GM10248 (cell line): ENCODE measurements around the gene MSN.

Experiments
- CTCF ChIA-PET: fragments of 300-600 bp; sonication (Branson Sonifier 250); formaldehyde crosslinking; extraction: SDS; loops from one replicate; lab custom pipeline; 2021; ENCODE audit warnings: antibody characterized with exemption; lab: Yijun Ruan, JAX
- POLR2A ChIA-PET: fragments of 350-650 bp; sonication (Branson Sonifier 250); formaldehyde crosslinking; extraction: SDS; loops from one replicate; lab custom pipeline; 2020; ENCODE audit warnings: antibody characterized with exemption; lab: Yijun Ruan, JAX
- DNase-seq: peaks from one replicate; pipeline ENCODE4 v3.0.0; 2012; ENCODE audit errors: extremely low spot score
- TF ChIP-seq, protein P1 (sequence below): IDR thresholded peaks from 2 replicates; pipeline ENCODE4 v1.5.1; 2012; ENCODE audit warnings: mild to moderate bottlenecking, low read depth; ENCODE audit errors: extremely low read depth, missing control alignments, control extremely low read depth

Gene MSN

DNA sequence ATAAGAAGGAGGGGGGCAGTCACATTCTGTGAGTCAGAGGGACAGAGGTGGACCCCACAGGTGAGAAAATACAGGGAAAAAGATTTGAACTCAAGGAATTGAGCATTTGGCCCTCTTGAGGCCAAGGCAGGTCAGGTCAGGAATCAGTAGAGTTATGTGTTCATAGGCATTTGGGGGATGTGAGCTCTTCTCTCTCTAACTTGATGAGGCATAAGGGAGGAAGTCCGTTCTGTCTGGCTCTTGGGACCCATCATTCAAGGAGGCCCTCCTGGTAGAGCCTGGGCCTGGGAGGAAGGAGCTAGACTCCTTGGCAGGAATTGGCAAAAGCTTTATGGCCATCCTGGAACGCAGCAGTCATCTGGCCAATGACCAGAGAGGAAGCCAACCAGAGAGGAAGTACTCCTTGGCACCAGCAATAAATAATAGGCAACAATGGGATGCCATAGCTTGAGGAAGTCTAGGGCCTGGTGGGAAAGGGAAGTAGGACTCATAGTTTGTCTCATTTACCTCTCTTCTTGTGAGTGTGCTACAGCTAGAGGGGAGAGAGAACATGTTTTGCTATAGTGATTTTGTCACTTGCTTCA lies 53.0 kb downstream of the MSN start:
- no peak for DNase-seq
- CTCF ChIA-PET = interaction anchor here (0.9 to 4.0 kb wide), 5 partner anchors 15 to 31 kb away, joined by 3 to 26 read pairs (median 4); no protein-coding TSS in a partner anchor
- TF ChIP-seq, protein P1, sequence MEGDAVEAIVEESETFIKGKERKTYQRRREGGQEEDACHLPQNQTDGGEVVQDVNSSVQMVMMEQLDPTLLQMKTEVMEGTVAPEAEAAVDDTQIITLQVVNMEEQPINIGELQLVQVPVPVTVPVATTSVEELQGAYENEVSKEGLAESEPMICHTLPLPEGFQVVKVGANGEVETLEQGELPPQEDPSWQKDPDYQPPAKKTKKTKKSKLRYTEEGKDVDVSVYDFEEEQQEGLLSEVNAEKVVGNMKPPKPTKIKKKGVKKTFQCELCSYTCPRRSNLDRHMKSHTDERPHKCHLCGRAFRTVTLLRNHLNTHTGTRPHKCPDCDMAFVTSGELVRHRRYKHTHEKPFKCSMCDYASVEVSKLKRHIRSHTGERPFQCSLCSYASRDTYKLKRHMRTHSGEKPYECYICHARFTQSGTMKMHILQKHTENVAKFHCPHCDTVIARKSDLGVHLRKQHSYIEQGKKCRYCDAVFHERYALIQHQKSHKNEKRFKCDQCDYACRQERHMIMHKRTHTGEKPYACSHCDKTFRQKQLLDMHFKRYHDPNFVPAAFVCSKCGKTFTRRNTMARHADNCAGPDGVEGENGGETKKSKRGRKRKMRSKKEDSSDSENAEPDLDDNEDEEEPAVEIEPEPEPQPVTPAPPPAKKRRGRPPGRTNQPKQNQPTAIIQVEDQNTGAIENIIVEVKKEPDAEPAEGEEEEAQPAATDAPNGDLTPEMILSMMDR = no peak
- POLR2A ChIA-PET = interaction anchor here (1.0 to 2.2 kb wide), 2 partner anchors 14 to 22 kb away, joined by 3 to 8 read pairs; no protein-coding TSS in a partner anchor

DNA sequence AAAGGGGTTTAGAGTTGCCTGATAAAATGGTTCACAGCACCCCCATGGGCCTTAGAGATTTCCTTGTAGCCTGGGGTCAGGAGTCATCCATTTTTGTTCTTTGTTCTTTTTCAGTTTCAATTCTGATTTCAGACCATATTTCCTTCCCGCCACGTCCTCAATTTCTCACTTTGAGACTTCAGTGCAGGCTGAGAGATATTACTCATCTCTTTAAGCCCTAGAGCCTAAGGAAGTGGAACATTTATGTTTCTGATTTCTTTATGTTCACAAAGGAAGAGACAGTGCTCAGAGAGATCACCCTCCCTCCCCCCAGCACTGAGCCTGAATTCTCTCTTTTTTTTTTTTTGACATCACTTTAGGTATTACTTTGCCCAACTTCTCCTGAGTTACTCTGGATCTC lies 56.3 kb downstream of the MSN start:
- DNase-seq = peak; percentile 25
- ChIA-PET POLR2A (interaction anchor here (1.2 to 1.3 kb wide), 2 partner anchors 14 to 57 kb away, joined by 3 to 5 read pairs; partner anchors contain the start of gene MSN), CTCF (interaction anchor here (1.2 to 4.0 kb wide), 2 partner anchors 19 to 22 kb away, joined by 3 to 26 read pairs; no protein-coding TSS in a partner anchor)
- TF ChIP-seq, protein P1 = no peak

DNA sequence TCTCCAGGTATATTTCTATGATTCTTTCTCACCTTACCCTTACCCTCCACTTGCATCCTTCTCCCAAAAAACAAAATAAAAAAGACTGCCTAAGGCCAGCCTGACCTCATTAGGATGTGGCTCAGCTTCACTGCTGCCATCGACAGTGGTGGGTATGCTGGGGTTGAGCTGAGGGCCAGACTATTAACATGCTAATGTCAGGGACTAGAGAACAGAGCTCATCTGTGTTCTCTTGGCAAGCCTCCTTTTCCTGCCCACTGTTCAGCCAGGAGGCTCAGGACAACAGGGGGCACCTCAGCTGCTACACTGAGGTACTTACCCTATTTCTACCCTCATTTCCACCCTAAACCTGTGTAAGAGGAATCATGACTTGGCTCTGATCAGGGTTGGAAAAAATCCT lies 59.3 kb downstream of the MSN start:
- TF ChIP-seq, protein P1 = no peak
- DNase-seq = no peak
- POLR2A ChIA-PET = no interaction called here
- CTCF ChIA-PET = interaction anchor here (1.6 to 2.1 kb wide), 3 partner anchors 9 to 53 kb away, joined by 5 to 9 read pairs (median 5); no protein-coding TSS in a partner anchor

DNA sequence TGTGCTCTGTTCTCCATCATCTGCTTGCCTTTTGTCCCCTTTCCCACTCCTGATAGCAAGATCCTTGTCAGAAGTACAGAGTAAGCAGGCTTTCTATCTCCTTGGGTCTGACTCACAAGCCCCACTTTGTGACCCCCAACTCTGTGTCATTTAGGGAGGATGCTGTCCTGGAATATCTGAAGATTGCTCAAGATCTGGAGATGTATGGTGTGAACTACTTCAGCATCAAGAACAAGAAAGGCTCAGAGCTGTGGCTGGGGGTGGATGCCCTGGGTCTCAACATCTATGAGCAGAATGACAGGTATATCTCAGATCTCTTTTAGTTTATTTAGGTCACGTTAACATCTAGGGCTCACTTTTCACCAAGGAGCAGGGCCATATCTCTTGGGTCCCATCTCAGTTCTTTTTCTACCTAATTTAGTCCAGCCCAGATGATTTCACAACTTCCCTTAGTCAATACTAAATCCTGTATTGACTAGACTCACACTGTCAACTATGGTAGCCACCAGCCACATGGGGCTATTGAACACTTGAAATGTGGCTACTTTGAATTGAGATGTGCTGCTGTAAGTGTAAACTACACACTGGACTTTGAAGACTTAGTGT lies 64.3 kb downstream of the MSN start:
- ChIA-PET POLR2A (no interaction called here), CTCF (interaction anchor here (1.2 to 1.4 kb wide), 2 partner anchors 24 to 254 kb away, joined by 3 read pairs; no protein-coding TSS in a partner anchor)
- TF ChIP-seq, protein P1 = no peak
- no peak for DNase-seq

DNA sequence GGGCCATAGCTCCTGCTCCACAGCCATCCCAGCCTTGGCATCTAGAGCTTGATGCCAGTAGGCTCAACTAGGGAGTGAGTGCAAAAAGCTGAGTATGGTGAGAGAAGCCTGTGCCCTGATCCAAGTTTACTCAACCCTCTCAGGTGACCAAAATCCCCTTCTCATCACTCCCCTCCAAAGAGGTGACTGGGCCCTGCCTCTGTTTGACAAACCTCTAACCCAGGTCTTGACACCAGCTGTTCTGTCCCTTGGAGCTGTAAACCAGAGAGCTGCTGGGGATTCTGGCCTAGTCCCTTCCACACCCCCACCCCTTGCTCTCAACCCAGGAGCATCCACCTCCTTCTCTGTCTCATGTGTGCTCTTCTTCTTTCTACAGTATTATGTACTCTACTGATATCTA lies 73.5 kb downstream of the MSN start:
- DNase-seq = no peak
- ChIA-PET CTCF (interaction anchor here (1.3 kb wide), 1 partner anchor 145 kb away, joined by 3 read pairs; no protein-coding TSS in a partner anchor), POLR2A (no interaction called here)
- TF ChIP-seq, protein P1 = no peak

DNA sequence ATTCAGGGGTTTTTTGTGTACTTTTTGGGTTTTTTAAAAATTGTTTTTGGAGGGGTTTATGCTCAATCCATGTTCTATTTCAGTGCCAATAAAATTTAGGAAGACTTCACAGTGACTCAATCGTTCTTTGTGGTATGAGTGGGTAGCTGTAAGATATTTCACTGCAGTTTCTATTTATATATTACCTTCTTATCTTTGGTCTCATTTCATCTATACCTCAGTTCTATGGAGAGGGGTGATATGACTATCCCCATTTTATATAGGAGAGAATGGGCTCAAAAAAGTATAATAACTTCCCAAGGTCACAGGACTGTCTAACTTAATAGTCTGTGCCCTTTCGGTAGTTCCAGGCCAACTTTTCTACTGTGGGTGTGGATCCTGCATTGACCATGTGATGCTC lies 74.4 kb downstream of the MSN start:
- CTCF ChIA-PET = interaction anchor here (1.0 kb wide), 1 partner anchor 21 kb away, joined by 4 read pairs; no protein-coding TSS in a partner anchor
- POLR2A ChIA-PET = interaction anchor here (0.6 kb wide), 1 partner anchor 69 kb away, joined by 3 read pairs; no protein-coding TSS in a partner anchor
- TF ChIP-seq, protein P1 = no peak
- no peak for DNase-seq
